DMS 273 (cell line): Measurements from ENCODE around the gene C6orf58.

Experiments used
- DNase-seq: peaks from one replicate; lab custom pipeline; 2025; ENCODE audit not compliant: unreplicated experiment; lab: John Stamatoyannopoulos, UW

Gene C6orf58

DNA sequence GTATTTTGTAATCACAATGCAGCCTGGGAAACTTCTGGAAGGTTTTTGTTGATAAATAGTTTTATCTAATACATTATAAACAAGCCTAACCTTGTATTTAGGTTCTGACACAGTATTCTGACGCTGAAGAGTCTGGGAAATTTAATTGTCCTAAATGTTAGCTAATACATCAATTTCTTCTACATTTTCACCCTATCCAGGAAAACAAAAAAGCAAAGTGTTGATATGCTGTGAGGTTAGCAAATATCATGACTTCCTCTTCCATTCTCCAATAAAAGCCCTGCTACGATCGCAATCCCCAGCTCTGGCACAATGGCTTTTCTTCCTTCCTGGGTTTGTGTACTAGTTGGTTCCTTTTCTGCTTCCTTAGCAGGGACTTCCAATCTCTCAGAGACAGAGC is at the start of gene C6orf58:
C6orf58 (plus strand) TSS at position 301 of the 400 bp plus-strand sequence; CDS start at position 313, 12 bp downstream.
- DNase-seq = no peak

DNA sequence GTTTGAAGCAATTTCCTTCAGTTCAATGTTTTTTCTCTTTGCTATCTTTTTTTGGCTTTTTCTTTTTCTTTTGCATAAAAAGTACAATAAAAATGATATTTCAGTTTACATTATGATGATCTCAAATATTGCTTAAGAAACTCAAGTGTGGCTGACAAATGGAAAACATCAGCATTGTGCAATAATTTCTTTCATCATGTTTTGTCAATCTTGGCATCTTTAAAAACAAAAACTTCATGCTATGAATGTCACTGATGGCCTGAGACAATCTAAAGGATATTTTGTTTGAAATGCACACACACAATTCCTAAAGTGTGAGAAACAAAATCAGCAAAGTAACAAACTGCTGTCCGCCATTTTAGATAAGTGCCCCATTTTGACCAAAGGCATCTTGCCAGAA is 44.0 kb upstream of the C6orf58 start:
- DNase-seq = no peak

GRCh38 chr6:127533736-127534135 is 43.2 kb upstream of the C6orf58 start:
- DNase-seq = no peak

GRCh38 chr6:127538750-127539264 is 38.2 kb upstream of the C6orf58 start:
- DNase-seq = no peak

DNA sequence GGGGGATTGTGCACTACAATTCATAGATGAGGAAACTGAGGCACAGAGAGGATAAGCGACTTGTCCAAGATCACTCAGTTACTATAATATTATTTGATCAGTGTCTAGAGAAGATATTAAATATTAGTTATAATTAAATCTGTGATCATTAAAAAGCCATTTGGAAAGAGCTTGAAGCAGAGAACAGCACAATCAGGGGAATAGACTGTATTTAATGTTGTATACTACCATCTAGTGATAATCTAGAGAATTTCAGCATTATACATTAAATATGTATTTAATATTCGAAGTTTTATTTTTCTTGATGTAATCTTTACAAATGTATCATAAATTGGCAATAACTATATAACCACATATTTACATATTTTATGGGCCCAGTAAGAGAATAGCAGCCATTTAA is 37.7 kb upstream of the C6orf58 start:
- peak; percentile 49 for DNase-seq

GRCh38 chr6:127547215-127547614 is 29.8 kb upstream of the C6orf58 start:
- peak; percentile 40 for DNase-seq

- DNase-seq = peak; percentile 26
Measured at GRCh38 chr6:127547904-127548649, 28.9 kb upstream of the C6orf58 start.

DNA sequence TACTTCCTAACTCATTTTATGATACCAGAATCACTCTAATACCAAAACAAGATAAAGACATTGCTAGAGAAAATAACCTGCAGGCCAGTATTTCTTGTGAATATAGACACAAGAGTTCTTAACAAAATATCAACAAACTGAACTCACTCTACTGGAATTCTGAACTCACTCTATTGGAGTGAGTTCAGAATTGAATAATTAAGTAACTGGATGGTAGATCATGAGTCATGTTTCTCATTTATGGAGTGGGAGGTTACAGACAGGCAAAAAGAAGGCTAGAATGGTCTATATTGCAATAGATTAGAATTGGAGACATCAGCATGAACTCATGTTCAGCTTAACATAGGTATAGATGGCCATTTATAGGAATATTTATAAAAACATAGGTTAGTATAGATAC is 26.6 kb upstream of the C6orf58 start:
- DNase-seq = no peak

DNA sequence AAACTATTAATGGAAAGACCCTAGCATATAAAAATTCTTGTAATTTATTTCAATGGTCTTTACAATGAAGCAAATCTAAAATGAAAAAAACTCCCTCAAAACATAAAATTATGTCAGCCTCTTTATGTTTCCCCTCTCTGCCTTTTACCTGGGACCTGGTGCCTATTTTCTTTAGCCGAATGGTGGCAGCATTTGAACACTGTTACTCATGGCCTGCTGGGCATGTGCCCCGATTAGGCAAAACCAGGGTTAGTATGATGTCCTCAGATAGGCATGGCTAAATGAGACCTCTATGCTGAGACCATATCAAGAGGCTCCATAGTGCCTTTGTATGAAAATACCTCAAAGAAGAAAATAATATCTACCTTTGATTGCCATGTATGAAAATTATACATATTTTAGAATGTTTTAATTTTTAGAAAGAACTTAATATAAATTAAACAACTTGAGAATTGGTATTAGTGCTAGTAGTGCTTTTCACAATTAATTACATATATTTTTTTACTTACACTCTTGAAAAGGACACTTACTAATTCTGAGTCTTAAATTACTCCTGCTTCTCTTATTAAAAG is 22.5 kb upstream of the C6orf58 start:
- DNase-seq = peak; percentile 76

DNA sequence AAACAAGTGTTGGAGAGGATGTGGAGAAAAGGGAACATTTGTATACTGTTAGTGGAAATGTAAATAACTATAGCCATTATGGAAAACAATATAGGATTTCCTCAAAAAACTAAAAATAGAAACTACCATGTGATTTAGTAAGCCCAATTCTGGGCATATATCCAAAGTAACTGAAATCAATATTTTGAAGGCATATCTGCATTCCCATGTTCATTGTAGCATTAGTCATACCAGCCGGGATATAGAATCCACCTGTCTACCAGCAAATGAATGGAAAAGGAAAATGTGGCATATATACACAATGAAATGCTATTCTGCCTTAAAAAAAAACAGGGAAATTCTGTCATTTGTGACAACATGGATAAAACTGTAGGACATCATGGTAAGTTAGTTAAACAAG is 15.3 kb upstream of the C6orf58 start:
- no peak for DNase-seq

GRCh38 chr6:127564761-127565160 is 12.2 kb upstream of the C6orf58 start:
- DNase-seq = no peak

- no peak for DNase-seq
Measured at GRCh38 chr6:127566119-127566518, 10.9 kb upstream of the C6orf58 start.

DNA sequence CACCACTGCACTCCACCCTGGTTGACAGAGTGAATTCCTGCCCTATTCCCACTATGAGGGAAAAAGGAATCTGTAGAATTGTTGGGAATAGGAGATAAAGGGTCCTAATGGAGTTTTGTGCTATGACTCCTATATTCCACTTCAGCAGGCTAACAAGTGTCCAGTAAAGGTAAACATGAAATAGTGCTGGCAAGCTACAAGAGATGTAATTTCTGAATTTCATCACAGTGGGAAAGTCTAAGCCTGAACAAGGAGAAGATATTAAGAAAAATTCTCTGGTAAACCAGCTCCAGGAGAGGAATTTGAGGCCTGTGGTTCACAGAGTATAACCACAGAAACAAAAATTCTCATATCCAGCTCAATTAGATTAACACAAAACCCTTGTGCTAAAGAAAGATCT is 10.3 kb upstream of the C6orf58 start:
- no peak for DNase-seq

DNA sequence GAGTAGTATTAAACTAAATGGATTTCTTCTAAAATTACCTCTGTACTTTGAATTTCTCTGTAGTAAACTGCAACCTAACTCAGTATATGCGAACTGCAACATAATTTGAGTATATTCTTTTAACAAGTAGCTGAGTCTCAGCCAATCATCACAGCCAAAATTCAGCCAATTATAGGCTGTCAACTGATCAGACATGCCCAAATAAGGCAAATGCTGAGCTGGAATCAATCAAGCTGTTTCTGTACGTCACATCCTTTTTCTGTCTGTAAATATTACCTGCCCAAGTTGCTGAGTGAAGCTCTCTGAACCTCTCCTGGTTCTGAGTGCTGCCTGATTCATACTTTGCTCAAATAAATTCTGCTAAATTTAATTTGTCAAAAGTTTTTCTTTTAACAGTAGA is 9.5 kb upstream of the C6orf58 start:
- no peak for DNase-seq

DNA sequence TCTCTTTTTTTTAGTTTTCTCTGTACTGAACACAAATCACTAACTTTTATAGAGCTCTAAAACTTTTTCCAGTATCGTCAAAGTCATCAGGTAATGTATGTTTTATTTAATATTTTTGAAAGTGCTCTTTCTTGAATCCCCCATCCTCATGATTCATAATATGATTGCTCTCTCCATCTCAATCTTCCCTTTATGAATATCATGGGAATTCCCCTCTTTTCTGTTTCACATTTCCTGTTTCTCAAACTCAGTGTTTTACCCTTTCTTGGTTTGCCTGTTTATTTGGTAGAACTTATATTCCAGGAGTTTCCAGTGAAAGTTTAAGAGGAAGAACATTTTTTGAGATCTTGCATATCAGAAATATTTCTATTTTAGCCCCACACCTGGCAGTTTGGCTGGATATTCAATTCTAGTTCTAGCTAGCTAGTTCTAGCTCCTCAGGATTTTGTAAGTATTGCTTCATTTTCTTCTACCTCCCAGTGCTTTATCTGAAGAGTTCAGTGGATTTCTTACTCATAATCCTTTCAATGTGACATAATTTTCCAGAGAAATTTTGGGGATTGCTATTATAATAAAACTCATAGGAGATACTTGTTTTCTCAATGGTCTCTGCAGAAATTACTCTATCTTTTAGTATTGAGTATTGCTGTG is 6.1 kb upstream of the C6orf58 start:
- DNase-seq = no peak

DNA sequence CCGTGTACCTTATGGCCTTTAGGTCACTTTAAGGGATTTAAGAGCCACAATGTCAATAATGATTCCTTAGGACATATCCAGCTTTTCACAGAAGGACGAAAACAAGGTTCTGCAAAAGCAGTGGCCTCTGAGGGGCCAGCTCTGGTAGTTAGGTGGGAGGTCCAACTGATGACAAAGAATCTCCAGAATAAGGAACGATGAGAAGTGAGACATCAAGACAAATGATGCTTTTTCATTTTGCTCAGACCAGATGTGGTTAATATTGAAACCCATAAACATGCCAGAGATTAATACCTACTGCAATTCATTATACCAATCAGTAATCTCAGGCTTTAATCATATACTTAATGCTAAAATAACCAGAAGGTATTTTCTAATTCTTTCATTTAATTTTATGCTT is 1.9 kb downstream of the C6orf58 start:
- no peak for DNase-seq

DNA sequence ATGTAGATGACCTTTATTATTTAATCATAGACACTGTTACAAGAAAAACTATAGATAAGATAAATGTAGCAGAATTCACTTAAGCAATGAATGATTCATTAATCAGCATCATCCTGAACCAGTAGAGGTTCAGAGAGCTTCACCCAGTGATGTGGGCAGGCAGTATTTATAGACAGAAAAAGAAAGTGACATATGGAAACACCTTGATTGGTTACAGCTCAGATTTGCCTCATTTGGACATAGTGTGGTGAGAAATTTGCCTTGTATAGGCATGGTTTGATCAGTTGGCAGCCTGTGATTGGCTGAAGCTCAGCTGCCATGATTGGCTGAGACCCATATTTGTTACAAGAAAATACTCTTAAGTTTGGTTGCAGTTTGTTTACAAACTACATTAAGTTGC is 4.6 kb downstream of the C6orf58 start:
- DNase-seq = no peak

DNA sequence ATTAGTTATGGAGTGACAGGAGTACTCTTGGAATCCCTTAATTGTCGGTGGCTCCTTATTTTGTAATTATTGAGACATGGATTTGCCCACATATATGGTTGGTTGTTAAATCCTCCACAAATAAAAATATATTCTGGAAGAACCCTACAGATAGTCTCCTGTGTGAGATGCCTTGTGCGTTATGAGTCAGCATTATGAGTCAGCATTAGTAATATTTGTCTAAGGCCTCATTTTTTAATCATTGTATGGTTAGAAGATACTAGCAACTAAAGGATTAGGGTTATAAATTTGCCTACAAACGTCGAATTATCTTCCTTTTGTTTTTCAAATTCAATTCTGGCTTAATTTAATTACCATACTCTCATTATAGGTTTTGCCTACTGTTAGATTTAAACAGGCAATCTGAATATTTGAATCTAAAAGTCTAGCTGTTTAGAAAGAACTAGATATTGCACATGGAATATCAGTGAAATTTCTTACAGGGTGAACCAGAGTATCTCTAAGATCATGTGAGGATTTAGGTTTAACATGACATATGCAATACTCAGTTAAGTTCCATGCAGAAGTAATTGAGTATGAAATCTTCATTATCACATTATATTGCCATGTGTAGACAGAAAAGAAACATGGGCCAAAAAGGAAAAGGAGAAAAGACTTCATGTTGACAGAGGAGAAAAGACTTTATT is 5.9 kb downstream of the C6orf58 start:
- no peak for DNase-seq

DNA sequence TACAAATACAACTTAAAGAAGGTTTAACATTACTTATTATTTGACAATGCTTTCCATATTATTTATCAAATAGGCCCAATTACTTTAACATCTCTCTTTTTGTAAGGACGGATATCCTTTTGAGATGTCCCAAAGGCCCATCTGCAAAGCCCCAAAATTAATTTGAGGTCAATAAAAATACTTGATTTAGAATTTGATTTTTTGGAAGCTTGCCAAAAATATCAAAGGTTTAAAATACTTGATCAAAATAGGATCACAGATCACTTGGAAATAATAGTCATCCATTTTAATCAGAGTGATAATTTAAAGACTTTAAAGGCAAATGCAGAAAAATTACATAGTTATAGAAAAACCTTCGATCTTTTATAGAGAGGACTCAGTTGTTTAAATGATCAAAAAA is 8.1 kb downstream of the C6orf58 start:
- no peak for DNase-seq

DNA sequence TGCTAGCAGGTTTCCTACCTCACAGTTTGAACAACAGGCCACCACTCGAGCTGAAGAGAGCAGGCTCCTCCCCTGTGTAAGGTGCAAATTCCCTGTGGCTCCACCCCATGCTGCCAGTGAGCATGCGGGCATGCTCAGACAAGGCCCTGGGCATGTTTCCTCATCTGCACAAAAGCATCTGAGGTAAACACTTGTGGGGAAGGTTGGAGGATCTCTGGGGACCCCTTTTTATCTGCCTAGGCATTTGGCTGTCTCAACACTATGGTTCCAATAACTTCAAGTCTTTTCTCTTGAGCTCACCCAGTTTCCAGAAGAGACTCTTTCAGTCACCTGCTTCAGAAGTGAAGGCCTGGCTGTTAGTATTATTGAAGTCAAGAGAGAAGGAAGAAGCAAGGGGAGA is 9.4 kb downstream of the C6orf58 start:
- DNase-seq = no peak

DNA sequence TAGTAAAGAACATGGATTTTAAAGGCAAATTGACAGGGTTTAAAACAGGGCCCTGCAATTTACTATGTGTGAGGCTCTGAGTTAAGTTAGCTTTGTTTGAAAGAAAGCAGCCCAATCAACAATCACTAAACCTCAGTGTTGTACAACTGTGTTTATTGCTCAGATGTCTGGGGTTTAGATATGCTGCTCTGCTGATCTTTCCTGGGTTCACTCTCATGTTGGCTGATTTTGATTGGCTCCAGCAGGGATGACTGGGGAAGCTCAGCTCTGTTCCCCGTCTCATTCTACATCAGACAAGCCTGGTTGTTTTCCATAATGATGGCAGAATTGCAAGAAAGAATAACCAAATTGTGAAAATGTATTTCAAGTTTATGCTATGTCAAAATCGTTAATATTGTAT is 10.9 kb downstream of the C6orf58 start:
- no peak for DNase-seq

GRCh38 chr6:127589135-127589534 is 12.2 kb downstream of the C6orf58 start:
- DNase-seq = no peak
